WTC11 (cell line): ENCODE measurements around the gene ROBO4. TPM values are rescaled to one million over a fixed set of nuclear protein-coding genes. Genes with fewer than 3 reads are reported as not detected.

ENCODE experiments used
- CREM ChIP-seq: sonication (generic); formaldehyde crosslinking; IDR thresholded peaks from 2 replicates; pipeline ENCODE4 v1.8.1; 2022; ENCODE audit warnings: mild to moderate bottlenecking, missing genetic modification reagents, moderate library complexity
- OVOL2 ChIP-seq: fragments of 250-450 bp; sonication (Bioruptor Pico); IDR thresholded peaks from 2 replicates; pipeline ENCODE4 v1.9.0; 2021; ENCODE audit warnings: mild to moderate bottlenecking, borderline replicate concordance
- RELA ChIP-seq: sonication (generic); formaldehyde crosslinking; IDR thresholded peaks from 2 replicates; pipeline ENCODE4 v1.8.1; 2022; ENCODE audit warnings: missing genetic modification reagents, mild to moderate bottlenecking, borderline replicate concordance
- SMAD3 ChIP-seq: sonication (generic); formaldehyde crosslinking; IDR thresholded peaks from 2 replicates; pipeline ENCODE4 v1.8.0; 2022; ENCODE audit warnings: missing genetic modification reagents, mild to moderate bottlenecking, borderline replicate concordance
- TCF7 ChIP-seq: sonication (generic); formaldehyde crosslinking; IDR thresholded peaks from 2 replicates; pipeline ENCODE4 v1.8.0; 2022; ENCODE audit warnings: mild to moderate bottlenecking, low read depth, missing genetic modification reagents, moderate library complexity
- ZNF396 ChIP-seq: fragments of 250-450 bp; sonication (Bioruptor Pico); IDR thresholded peaks from 2 replicates; pipeline ENCODE4 v1.8.0; 2021; ENCODE audit warnings: mild to moderate bottlenecking, moderate library complexity, borderline replicate concordance
- total RNA-seq: library from RNA; stranded (reverse); gene quantifications from 3 replicates; pipeline ENCODE4 v1.2.3, GENCODE V29; 2021
- TF ChIP-seq, protein P1 (sequence below): sonication (generic); formaldehyde crosslinking; IDR thresholded peaks from 2 replicates; pipeline ENCODE4 v1.8.0; 2022; ENCODE audit warnings: mild to moderate bottlenecking, missing genetic modification reagents
- TF ChIP-seq, protein P2 (sequence below): sonication (generic); formaldehyde crosslinking; IDR thresholded peaks from 2 replicates; pipeline ENCODE4 v1.8.0; 2023; ENCODE audit warnings: missing genetic modification reagents, mild to moderate bottlenecking, borderline replicate concordance
- TF ChIP-seq, protein P3 (sequence below): sonication (generic); formaldehyde crosslinking; IDR thresholded peaks from 2 replicates; pipeline ENCODE4 v1.8.0; 2022; ENCODE audit warnings: mild to moderate bottlenecking, missing genetic modification reagents
- TF ChIP-seq, protein P4 (sequence below): sonication (generic); formaldehyde crosslinking; IDR thresholded peaks from 2 replicates; pipeline ENCODE4 v1.8.1; 2022; ENCODE audit warnings: low read depth, missing genetic modification reagents, borderline replicate concordance
- TF ChIP-seq, protein P5 (sequence below): fragments of 250-450 bp; sonication (Bioruptor Pico); conservative IDR thresholded peaks from 2 replicates; pipeline ENCODE4 v1.9.0; 2021; ENCODE audit warnings: mild to moderate bottlenecking
- TF ChIP-seq, protein P6 (sequence below): sonication (generic); formaldehyde crosslinking; IDR thresholded peaks from 2 replicates; pipeline ENCODE4 v1.8.1; 2023; ENCODE audit warnings: mild to moderate bottlenecking, missing genetic modification reagents, borderline replicate concordance

The ROBO4 gene
- total RNA-seq, 1 experiment from 2014 or later = 0.13 TPM

DNA sequence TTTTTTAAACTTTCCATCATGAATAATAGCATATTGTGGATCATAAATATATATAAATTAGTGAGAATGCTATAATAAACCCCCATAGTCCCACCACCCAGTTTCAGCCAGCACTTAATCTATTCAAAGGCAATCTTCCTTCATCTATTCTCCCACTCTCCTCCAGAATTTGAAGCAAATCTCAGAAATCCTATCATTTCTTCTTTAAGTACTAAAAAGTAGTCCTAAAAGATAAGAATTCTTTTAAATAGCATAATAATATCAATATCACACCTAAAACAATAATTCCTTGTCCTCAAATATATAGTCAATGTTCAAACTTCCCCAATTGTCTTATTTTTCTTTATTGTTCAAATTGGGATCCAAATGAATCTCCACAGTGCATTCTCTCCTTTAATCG lies 57.0 kb downstream of the ROBO4 start (continued):
- TF ChIP-seq, protein P1, sequence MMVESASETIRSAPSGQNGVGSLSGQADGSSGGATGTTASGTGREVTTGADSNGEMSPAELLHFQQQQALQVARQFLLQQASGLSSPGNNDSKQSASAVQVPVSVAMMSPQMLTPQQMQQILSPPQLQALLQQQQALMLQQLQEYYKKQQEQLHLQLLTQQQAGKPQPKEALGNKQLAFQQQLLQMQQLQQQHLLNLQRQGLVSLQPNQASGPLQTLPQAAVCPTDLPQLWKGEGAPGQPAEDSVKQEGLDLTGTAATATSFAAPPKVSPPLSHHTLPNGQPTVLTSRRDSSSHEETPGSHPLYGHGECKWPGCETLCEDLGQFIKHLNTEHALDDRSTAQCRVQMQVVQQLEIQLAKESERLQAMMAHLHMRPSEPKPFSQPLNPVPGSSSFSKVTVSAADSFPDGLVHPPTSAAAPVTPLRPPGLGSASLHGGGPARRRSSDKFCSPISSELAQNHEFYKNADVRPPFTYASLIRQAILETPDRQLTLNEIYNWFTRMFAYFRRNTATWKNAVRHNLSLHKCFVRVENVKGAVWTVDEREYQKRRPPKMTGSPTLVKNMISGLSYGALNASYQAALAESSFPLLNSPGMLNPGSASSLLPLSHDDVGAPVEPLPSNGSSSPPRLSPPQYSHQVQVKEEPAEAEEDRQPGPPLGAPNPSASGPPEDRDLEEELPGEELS (CRISPR knock-in tag) = no peak
- TF ChIP-seq, protein P2, sequence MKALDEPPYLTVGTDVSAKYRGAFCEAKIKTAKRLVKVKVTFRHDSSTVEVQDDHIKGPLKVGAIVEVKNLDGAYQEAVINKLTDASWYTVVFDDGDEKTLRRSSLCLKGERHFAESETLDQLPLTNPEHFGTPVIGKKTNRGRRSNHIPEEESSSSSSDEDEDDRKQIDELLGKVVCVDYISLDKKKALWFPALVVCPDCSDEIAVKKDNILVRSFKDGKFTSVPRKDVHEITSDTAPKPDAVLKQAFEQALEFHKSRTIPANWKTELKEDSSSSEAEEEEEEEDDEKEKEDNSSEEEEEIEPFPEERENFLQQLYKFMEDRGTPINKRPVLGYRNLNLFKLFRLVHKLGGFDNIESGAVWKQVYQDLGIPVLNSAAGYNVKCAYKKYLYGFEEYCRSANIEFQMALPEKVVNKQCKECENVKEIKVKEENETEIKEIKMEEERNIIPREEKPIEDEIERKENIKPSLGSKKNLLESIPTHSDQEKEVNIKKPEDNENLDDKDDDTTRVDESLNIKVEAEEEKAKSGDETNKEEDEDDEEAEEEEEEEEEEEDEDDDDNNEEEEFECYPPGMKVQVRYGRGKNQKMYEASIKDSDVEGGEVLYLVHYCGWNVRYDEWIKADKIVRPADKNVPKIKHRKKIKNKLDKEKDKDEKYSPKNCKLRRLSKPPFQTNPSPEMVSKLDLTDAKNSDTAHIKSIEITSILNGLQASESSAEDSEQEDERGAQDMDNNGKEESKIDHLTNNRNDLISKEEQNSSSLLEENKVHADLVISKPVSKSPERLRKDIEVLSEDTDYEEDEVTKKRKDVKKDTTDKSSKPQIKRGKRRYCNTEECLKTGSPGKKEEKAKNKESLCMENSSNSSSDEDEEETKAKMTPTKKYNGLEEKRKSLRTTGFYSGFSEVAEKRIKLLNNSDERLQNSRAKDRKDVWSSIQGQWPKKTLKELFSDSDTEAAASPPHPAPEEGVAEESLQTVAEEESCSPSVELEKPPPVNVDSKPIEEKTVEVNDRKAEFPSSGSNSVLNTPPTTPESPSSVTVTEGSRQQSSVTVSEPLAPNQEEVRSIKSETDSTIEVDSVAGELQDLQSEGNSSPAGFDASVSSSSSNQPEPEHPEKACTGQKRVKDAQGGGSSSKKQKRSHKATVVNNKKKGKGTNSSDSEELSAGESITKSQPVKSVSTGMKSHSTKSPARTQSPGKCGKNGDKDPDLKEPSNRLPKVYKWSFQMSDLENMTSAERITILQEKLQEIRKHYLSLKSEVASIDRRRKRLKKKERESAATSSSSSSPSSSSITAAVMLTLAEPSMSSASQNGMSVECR (CRISPR knock-in tag) = no peak
- TF ChIP-seq, protein P3, sequence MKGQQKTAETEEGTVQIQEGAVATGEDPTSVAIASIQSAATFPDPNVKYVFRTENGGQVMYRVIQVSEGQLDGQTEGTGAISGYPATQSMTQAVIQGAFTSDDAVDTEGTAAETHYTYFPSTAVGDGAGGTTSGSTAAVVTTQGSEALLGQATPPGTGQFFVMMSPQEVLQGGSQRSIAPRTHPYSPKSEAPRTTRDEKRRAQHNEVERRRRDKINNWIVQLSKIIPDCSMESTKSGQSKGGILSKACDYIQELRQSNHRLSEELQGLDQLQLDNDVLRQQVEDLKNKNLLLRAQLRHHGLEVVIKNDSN (CRISPR knock-in tag) = no peak
- TF ChIP-seq, protein P4, sequence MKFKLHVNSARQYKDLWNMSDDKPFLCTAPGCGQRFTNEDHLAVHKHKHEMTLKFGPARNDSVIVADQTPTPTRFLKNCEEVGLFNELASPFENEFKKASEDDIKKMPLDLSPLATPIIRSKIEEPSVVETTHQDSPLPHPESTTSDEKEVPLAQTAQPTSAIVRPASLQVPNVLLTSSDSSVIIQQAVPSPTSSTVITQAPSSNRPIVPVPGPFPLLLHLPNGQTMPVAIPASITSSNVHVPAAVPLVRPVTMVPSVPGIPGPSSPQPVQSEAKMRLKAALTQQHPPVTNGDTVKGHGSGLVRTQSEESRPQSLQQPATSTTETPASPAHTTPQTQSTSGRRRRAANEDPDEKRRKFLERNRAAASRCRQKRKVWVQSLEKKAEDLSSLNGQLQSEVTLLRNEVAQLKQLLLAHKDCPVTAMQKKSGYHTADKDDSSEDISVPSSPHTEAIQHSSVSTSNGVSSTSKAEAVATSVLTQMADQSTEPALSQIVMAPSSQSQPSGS (CRISPR knock-in tag) = no peak
- TF ChIP-seq CREM (CRISPR knock-in tag) (no peak), ZNF396 (no peak), SMAD3 (CRISPR knock-in tag) (no peak), TCF7 (CRISPR knock-in tag) (no peak), RELA (CRISPR knock-in tag) (no peak), OVOL2 (CRISPR knock-in tag) (no peak)
- TF ChIP-seq, protein P5, sequence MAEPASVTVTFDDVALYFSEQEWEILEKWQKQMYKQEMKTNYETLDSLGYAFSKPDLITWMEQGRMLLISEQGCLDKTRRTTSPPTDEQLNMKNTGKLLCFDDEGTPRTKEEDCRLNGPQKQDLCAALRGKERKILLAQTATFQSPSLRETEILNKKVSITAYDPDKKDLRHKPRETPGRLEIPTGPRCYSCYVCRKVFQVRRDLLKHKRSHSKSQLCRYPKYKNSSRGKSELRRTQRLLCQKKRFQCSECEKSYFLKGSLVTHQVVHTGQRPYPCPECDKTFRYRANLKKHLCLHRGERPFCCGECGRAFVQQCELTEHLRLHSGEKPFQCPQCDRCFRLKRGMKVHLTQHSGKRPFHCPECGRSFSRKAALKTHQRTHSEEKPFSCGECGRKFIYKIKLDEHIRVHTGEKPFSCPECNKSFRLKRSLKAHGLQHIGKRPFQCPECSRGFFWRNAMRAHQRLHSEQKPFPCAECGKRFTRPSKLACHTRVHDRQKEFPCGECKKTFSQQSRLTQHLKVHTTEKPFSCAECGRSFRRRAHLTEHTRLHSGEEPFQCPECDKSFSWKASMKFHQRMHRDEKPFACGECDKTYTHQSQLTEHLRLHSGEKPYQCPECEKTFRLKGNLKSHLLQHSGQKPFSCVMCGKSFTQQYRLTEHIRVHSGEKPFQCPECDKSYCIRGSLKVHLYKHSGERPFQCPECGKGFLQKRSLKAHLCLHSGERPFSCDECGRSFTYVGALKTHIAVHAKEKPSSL = no peak
- TF ChIP-seq, protein P6, sequence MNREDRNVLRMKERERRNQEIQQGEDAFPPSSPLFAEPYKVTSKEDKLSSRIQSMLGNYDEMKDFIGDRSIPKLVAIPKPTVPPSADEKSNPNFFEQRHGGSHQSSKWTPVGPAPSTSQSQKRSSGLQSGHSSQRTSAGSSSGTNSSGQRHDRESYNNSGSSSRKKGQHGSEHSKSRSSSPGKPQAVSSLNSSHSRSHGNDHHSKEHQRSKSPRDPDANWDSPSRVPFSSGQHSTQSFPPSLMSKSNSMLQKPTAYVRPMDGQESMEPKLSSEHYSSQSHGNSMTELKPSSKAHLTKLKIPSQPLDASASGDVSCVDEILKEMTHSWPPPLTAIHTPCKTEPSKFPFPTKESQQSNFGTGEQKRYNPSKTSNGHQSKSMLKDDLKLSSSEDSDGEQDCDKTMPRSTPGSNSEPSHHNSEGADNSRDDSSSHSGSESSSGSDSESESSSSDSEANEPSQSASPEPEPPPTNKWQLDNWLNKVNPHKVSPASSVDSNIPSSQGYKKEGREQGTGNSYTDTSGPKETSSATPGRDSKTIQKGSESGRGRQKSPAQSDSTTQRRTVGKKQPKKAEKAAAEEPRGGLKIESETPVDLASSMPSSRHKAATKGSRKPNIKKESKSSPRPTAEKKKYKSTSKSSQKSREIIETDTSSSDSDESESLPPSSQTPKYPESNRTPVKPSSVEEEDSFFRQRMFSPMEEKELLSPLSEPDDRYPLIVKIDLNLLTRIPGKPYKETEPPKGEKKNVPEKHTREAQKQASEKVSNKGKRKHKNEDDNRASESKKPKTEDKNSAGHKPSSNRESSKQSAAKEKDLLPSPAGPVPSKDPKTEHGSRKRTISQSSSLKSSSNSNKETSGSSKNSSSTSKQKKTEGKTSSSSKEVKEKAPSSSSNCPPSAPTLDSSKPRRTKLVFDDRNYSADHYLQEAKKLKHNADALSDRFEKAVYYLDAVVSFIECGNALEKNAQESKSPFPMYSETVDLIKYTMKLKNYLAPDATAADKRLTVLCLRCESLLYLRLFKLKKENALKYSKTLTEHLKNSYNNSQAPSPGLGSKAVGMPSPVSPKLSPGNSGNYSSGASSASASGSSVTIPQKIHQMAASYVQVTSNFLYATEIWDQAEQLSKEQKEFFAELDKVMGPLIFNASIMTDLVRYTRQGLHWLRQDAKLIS (CRISPR knock-in tag) = no peak
